Neural crest cell (in vitro differentiated cells): ENCODE measurements around the gene APMAP. TPM values are rescaled to one million over a fixed set of nuclear protein-coding genes. Genes with fewer than 3 reads are reported as not detected.

Experiments used
- DNase-seq: peaks from one replicate; pipeline ENCODE4 v3.0.0; 2021; ENCODE audit warnings: low read depth, mixed read lengths, low spot score
- H3K27ac Mint-ChIP-seq: one replicate; pipeline ENCODE4 v1.8.0; 2021; ENCODE audit warnings: mild to moderate bottlenecking, mixed read lengths; ENCODE audit not compliant: unreplicated experiment
- H3K27me3 Mint-ChIP-seq: 2 replicates; pipeline ENCODE4 v1.8.0; 2021; ENCODE audit warnings: low read depth, mild to moderate bottlenecking, mixed read lengths
- H3K36me3 Mint-ChIP-seq: 2 replicates; pipeline ENCODE4 v1.8.0; 2021; ENCODE audit warnings: low read depth, mild to moderate bottlenecking, mixed read lengths
- H3K4me1 Mint-ChIP-seq: 2 replicates; pipeline ENCODE4 v1.8.0; 2021; ENCODE audit warnings: mixed read lengths
- H3K4me3 Mint-ChIP-seq: one replicate; pipeline ENCODE4 v1.8.0; 2021; ENCODE audit warnings: mild to moderate bottlenecking, mixed read lengths
- H3K9me3 Mint-ChIP-seq: 2 replicates; pipeline ENCODE4 v1.8.0; 2021; ENCODE audit warnings: mixed read lengths
- total RNA-seq: library from RNA; stranded (reverse); gene quantifications from 2 replicates; pipeline ENCODE4 v1.2.1, GENCODE V29; 2021
- TF ChIP-seq, protein P1 (sequence below): fragments of 200-600 bp; sonication (generic); conservative IDR thresholded peaks from 2 replicates; pipeline ENCODE4 v1.5.0; 2021; ENCODE audit warnings: antibody characterized with exemption, mild to moderate bottlenecking

Gene APMAP
- total RNA-seq, 1 donor from 2014 or later = 88.6 TPM

DNA sequence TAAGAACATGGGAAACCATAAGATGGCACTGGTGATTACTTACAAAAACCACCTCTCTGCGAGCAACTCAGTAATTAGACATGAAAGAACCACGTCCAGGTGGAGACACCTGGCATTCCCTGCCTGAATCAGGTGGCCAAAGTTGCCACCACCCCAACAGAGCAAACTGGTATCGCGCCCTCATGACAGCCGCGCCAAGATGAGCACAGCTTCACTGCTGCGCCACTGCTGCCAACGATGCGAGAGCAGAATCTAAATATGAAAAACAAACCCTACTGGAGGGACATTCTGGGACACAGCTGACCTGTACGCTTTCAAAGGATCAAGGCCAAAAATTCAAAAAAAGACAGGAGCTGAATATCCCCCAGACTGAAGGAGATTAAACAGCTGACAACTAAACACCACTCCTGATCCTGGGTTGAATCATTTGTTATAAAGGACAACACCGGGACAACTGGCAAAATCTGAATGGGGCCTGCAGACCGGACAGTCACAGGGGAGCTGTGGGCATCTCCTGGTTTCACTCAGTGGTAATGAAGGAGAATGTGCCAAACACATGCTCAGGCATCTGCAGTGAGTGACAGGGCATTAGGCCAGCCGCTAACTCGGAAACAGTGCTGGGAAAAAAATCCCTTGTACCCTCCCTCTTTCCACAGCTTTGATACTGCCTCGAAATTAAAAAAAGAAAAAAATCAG lies 26.1 kb downstream of the APMAP start:
- Mint-ChIP-seq H3K36me3 (peaks cover 22% of the 10 kb centered on the region), H3K9me3 (no peaks in the 10 kb centered on the region), H3K27me3 (no peaks in the 10 kb centered on the region), H3K4me3 (no peak overlapping the region), H3K27ac (no peak overlapping the region), H3K4me1 (no peaks in the 10 kb centered on the region)
- TF ChIP-seq, protein P1, sequence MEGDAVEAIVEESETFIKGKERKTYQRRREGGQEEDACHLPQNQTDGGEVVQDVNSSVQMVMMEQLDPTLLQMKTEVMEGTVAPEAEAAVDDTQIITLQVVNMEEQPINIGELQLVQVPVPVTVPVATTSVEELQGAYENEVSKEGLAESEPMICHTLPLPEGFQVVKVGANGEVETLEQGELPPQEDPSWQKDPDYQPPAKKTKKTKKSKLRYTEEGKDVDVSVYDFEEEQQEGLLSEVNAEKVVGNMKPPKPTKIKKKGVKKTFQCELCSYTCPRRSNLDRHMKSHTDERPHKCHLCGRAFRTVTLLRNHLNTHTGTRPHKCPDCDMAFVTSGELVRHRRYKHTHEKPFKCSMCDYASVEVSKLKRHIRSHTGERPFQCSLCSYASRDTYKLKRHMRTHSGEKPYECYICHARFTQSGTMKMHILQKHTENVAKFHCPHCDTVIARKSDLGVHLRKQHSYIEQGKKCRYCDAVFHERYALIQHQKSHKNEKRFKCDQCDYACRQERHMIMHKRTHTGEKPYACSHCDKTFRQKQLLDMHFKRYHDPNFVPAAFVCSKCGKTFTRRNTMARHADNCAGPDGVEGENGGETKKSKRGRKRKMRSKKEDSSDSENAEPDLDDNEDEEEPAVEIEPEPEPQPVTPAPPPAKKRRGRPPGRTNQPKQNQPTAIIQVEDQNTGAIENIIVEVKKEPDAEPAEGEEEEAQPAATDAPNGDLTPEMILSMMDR = no peak
- no peak for DNase-seq

DNA sequence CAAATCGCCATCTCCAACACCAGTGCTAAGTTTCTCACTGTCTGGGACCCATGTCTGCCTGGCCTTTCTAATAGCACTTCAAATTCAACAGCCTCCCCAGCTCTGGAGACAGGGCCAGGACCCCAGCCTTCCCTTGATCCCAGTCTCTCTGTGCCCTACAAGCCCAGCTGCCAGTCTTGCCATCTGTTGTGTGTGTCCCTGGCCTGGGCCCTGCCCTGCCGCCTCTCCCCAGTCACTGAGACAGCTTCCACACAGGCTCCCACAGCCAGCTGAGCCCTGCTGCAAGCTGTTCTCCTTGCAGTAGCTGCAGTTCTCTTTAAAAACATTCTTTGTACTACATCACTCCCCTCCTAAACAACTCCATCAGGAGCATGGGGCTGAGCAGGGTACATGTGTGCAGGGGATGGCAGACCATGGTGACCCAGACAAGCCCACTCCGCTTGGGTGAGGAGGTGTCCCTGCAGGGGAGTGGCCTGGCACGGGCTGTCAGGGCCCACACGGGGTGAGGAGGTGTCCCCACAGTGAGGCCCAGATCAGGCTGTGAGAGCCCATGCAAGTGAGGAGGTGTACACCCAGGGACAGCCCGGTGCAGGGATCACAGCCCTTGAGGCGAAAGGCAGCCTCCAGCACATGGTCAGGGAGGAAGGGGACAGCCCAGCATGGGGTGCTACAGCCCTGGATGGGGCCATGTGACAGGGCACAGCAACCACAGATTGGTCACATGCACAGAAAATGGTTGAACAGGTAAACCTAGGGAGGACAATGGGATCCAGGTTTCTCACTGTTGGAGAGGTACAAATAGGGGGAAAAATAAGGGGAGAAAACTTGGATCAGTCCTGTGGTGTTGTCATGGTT lies 27.3 kb downstream of the APMAP start:
- Mint-ChIP-seq H3K36me3 (peaks cover 16% of the 10 kb centered on the region), H3K27ac (peak overlapping the region; percentile 85), H3K4me1 (no peaks in the 10 kb centered on the region), H3K9me3 (no peaks in the 10 kb centered on the region), H3K27me3 (no peaks in the 10 kb centered on the region), H3K4me3 (no peak overlapping the region)
- DNase-seq = no peak
- TF ChIP-seq, protein P1 = no peak

DNA sequence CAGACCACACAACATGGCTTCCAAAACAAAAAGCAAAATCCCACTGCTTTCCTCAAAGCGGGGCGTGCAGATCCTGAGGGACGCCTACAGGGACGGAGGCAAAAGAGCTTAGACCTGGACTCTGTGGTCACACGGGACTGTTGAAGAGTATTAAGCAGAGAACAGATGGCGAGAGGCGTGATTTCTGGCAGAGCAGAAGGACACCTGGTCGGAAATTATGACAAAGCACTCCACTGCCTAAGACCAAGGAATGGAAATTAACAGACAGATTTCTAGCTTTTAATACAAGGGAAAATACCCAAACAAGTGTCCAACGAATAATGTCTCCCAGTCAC lies 28.1 kb downstream of the APMAP start:
- TF ChIP-seq, protein P1 = no peak
- Mint-ChIP-seq H3K9me3 (no peaks in the 10 kb centered on the region), H3K4me1 (no peaks in the 10 kb centered on the region), H3K27me3 (no peaks in the 10 kb centered on the region), H3K36me3 (peaks cover 16% of the 10 kb centered on the region), H3K4me3 (no peak overlapping the region), H3K27ac (peak overlapping the region; percentile 67)
- DNase-seq = no peak

DNA sequence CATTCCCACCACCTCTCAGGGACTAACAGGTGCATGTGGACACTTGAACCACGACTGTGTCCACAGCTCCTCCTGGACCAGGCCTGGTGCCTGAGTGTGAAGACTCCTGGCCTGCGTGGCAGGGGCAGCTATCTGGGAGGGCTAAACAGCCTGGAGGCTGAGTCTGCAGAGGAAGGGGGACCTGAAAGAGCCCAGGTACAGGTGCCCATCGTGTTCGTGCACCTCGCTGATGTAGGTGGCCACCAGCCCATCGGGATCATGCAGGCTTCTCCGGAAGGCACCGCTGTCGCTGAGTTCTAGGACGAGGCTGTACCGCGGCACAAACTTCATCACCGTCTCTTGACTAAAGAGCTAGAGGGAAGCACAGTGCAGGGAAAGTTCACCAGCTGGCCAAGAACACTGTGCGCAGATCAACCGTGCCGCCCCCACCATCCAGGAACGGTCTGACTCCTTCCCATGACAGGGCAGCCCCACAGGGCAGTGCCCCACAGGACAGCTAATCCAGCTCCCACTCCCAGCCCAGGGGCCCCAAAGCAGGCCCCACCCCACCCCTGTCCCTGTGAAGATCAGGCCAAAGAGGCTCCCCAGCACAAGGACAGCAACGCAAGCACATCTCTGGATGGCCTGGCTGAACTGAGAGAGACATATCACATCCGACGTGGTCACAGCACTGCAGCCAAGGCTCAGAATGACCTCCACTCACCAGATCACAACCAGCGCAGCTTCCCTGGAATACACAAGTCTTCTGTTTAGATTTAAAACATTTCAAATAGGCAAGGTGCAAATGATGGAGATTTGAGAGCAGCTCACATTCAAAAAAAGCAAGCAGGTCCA lies 28.7 kb downstream of the APMAP start:
- Mint-ChIP-seq H3K36me3 (peaks cover 16% of the 10 kb centered on the region), H3K4me3 (no peak overlapping the region), H3K27ac (no peak overlapping the region)

DNA sequence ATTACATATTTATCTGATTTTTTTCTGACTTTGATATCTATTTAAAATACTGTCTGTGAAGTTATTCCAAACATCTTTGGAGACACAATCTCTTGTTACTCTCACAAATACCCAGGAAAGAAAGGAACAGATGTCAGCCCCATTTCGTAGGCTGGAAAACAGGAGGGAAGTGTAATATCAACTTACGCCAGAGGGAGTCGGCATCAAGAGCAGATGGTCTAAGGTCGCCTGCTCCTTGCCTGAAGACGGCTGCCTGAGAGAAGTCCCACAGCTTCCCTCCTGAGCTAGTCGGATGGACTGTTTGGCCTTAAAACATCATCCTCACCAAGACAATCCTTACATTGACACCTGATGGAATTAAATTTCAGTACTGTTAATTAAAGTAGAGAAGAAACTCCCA lies 30.0 kb downstream of the APMAP start:
- Mint-ChIP-seq H3K27ac (no peak overlapping the region), H3K36me3 (peaks cover 16% of the 10 kb centered on the region), H3K27me3 (no peaks in the 10 kb centered on the region), H3K4me3 (no peak overlapping the region), H3K4me1 (no peaks in the 10 kb centered on the region), H3K9me3 (no peaks in the 10 kb centered on the region)
- no peak for DNase-seq
- TF ChIP-seq, protein P1 = no peak

More for the DNA sequence above, 28.7 kb downstream of the APMAP start:
- no peak for DNase-seq
- Mint-ChIP-seq H3K4me1 (no peaks in the 10 kb centered on the region), H3K9me3 (no peaks in the 10 kb centered on the region), H3K27me3 (no peaks in the 10 kb centered on the region)
- TF ChIP-seq, protein P1 = no peak
